Measurements from ENCODE around the gene ARL6IP1.
"Not testable (repeated sequence)": the region's sequence is repeated elsewhere in the genome, so short reads cannot be mapped to it uniquely, and the experiment has no call there.

GRCh38 chr16:18781232-18781631 lies 20.1 kb downstream of the ARL6IP1 start:
- not testable (repeated sequence) for TF ChIP-seq CTCF (conservative IDR thresholded peaks at IDR 0.05; ENCODE audit: low read length); EZH2phosphoT487 (IDR thresholded peaks at IDR 0.05; ENCODE audit: borderline replicate concordance)

Measured in Loucy (cell line).